ENCODE measurements around the gene LPCAT1.
"Not testable (repeated sequence)": the region's sequence is repeated elsewhere in the genome, so short reads cannot be mapped to it uniquely, and the experiment has no call there.

LPCAT1 gene

GRCh38 chr5:1540831-1541701 is 17.3 kb upstream of the LPCAT1 start:
- no peak for TF ChIP-seq CTCF (IDR thresholded peaks at IDR 0.05)
- Histone ChIP-seq H3K4me3 (no peak overlapping the region), H3K27me3 (no peaks in the 10 kb centered on the region), H3K4me1 (peaks cover 0 to 25% (median 8%) of the 10 kb centered on the region in 4 donors), H3K27ac (peak overlapping the region; percentile 10 to 58), H3K36me3 (no peaks in the 10 kb centered on the region), H3K9me3 (no peaks in the 10 kb centered on the region)
- DNase-seq, result peak in 1 of 2 donors; percentile 56
- intact Hi-C loops (cut with DNase I; ENCODE audit: low total_unique reads), result no loop called here

- Histone ChIP-seq H3K9me3 (no peaks in the 10 kb centered on the region), H3K4me1 (peaks cover 0 to 25% (median 8%) of the 10 kb centered on the region in 4 donors), H3K4me3 (no peak overlapping the region), H3K27ac (no peak overlapping the region), H3K27me3 (no peaks in the 10 kb centered on the region), H3K36me3 (no peaks in the 10 kb centered on the region)
- DNase-seq, result no peak
- intact Hi-C loops (cut with DNase I; ENCODE audit: low total_unique reads), result no loop called here
- no peak for TF ChIP-seq CTCF (IDR thresholded peaks at IDR 0.05)
Measured at GRCh38 chr5:1540166-1540565, 16.4 kb upstream of the LPCAT1 start.

GRCh38 chr5:1539393-1540161 is 15.8 kb upstream of the LPCAT1 start:
- intact Hi-C loops (cut with DNase I; ENCODE audit: low total_unique reads); H3K4me3 ChIP-seq; H3K27ac ChIP-seq; H3K9me3 ChIP-seq; H3K36me3 ChIP-seq; H3K27me3 ChIP-seq: not testable (repeated sequence)
- peaks cover 0 to 25% (median 8%) of the 10 kb centered on the region in 4 donors for H3K4me1 ChIP-seq
- peak in 1 of 2 donors; percentile 46 for DNase-seq

GRCh38 chr5:1538741-1539392 is 15.1 kb upstream of the LPCAT1 start:
- TF ChIP-seq CTCF (IDR thresholded peaks at IDR 0.05), result no peak
- Histone ChIP-seq H3K9me3 (no peaks in the 10 kb centered on the region), H3K4me3 (no peak overlapping the region), H3K36me3 (no peaks in the 10 kb centered on the region), H3K27ac (no peak overlapping the region), H3K4me1 (peaks cover 0 to 20% (median 8%) of the 10 kb centered on the region in 4 donors), H3K27me3 (no peaks in the 10 kb centered on the region)
- peak in 1 of 2 donors; percentile 37 for DNase-seq
- intact Hi-C loops (cut with DNase I; ENCODE audit: low total_unique reads), result no loop called here

GRCh38 chr5:1538276-1538675 is 14.5 kb upstream of the LPCAT1 start:
- Histone ChIP-seq H3K27me3 (no peaks in the 10 kb centered on the region), H3K27ac (no peak overlapping the region), H3K36me3 (no peaks in the 10 kb centered on the region), H3K9me3 (no peaks in the 10 kb centered on the region), H3K4me1 (peaks cover 0 to 18% (median 5%) of the 10 kb centered on the region in 4 donors), H3K4me3 (no peak overlapping the region)
- DNase-seq, result peak in 1 of 2 donors; percentile 42
- TF ChIP-seq CTCF (IDR thresholded peaks at IDR 0.05), result no peak
- intact Hi-C loops (cut with DNase I; ENCODE audit: low total_unique reads), result no loop called here

All from tibial artery (tissue), 4 donors.